GM12878 (cell line): ENCODE results near the gene MYRF. TPM values are rescaled to one million over a fixed set of nuclear protein-coding genes. Genes with fewer than 3 reads are reported as not detected.

Experiments
- ATAC-seq: fragments of 200-7000 bp; cut with Tn5 transposase; 3 replicates; pipeline ENCODE4 v1.9.1; 2020; ENCODE audit warnings: mild to moderate bottlenecking, moderate library complexity
- BruUV-seq: library from RNA; stranded (reverse); fragments of 400-500 nt; replicated peaks from 2 replicates; lab custom pipeline; 2021; lab: Mats Ljungman, UMichigan
- CTCF ChIA-PET: fragments of 300-600 bp; sonication (Branson Sonifier 250); formaldehyde crosslinking; extraction: SDS; loops from one replicate; lab custom pipeline; 2021; ENCODE audit warnings: inconsistent platforms; lab: Yijun Ruan, JAX
- POLR2A ChIA-PET: fragments of 350-600 bp; formaldehyde crosslinking; extraction: SDS; loops from one replicate; lab custom pipeline; 2021; ENCODE audit warnings: inconsistent platforms; lab: Charles Lee
- RAD21 ChIA-PET: fragments of 300-600 bp; sonication (Branson Sonifier 250); formaldehyde crosslinking; loops from one replicate; lab custom pipeline; 2023; ENCODE audit warnings: antibody characterized with exemption; ENCODE audit not compliant: unreplicated experiment; lab: Charles Lee
- SMC1A ChIA-PET: fragments of 300-600 bp; sonication (Branson Sonifier 250); formaldehyde crosslinking; loops from one replicate; lab custom pipeline; 2023; ENCODE audit not compliant: unreplicated experiment, uncharacterized antibody; lab: Charles Lee
- DNase-seq: peaks from one replicate; pipeline ENCODE4 v3.0.0-alpha.2; 2011; ENCODE audit warnings: low read depth, low spot score
- FAIRE-seq: peaks from 3 replicates; lab custom pipeline; 2011; peaks lifted over from hg19 to GRCh38; lab: Jason Lieb, UNC
- H2AFZ ChIP-seq: 2 replicates; pipeline ENCODE4 v1.6.0; 2011; ENCODE audit warnings: low read depth, low read length, control low read depth; ENCODE audit not compliant: control insufficient read depth
- H3K27ac ChIP-seq: 2 replicates; pipeline ENCODE4 v1.5.1; 2011; ENCODE audit warnings: control low read depth; ENCODE audit not compliant: control insufficient read depth, insufficient read depth
- H3K27me3 ChIP-seq, 2 experiments: replicated peaks in 1 of 2; 2 replicates each; pipeline versions ENCODE4 v1.6.0 to v1.6.1; 2011; ENCODE audit warnings: low read length in 1 of 2; ENCODE audit not compliant: control insufficient read depth in 2 of 2, insufficient read depth in 2 of 2
- H3K36me3 ChIP-seq, 2 experiments: 2 replicates each; pipeline ENCODE4 v1.5.1; 2011; ENCODE audit warnings: low read length in 1 of 2; ENCODE audit not compliant: control insufficient read depth in 2 of 2, insufficient read depth in 2 of 2
- H3K4me1 ChIP-seq: 2 replicates; pipeline ENCODE4 v1.6.1; 2011; ENCODE audit warnings: mild to moderate bottlenecking, low read length, moderate library complexity, mixed read lengths; ENCODE audit not compliant: control insufficient read depth, insufficient read depth
- H3K4me2 ChIP-seq: 2 replicates; pipeline ENCODE4 v1.6.0; 2011; ENCODE audit warnings: control low read depth; ENCODE audit not compliant: control insufficient read depth, insufficient read depth
- H3K4me3 ChIP-seq: fragments of 200-600 bp; sonication (generic); 2 replicates; pipeline ENCODE4 v1.5.1; 2016
- H3K79me2 ChIP-seq: 2 replicates; pipeline ENCODE4 v1.6.0; 2011; ENCODE audit warnings: low read length; ENCODE audit not compliant: control insufficient read depth, insufficient read depth
- H3K9ac ChIP-seq: 2 replicates; pipeline ENCODE4 v1.8.0; 2011; ENCODE audit warnings: low read length, control low read depth, mixed read lengths; ENCODE audit not compliant: control insufficient read depth, insufficient read depth
- H3K9me3 ChIP-seq: replicated peaks from 3 replicates; pipeline ENCODE4 v1.5.1; 2011; ENCODE audit warnings: mild to moderate bottlenecking, low read length; ENCODE audit not compliant: control insufficient read depth, insufficient read depth
- H4K20me1 ChIP-seq: 2 replicates; pipeline ENCODE4 v1.6.0; 2011; ENCODE audit not compliant: control insufficient read depth, insufficient read depth
- BHLHE40 ChIP-seq, 2 experiments: fragments of 450-650 bp in 1 of 2; IDR thresholded peaks; 2 replicates each; pipeline ENCODE4 v1.6.1; 2011 to 2017; ENCODE audit warnings: low read depth in 2 of 2, borderline replicate concordance in 1 of 2, improper control_type of control experiment in 1 of 2, low read length in 1 of 2, mild to moderate bottlenecking in 1 of 2
- CHD1 ChIP-seq: IDR thresholded peaks from 2 replicates; pipeline ENCODE4 v1.6.1; 2012; ENCODE audit warnings: low read depth, low read length, improper control_type of control experiment
- DPF2 ChIP-seq: fragments of 450-650 bp; IDR thresholded peaks from 2 replicates; pipeline ENCODE4 v1.6.1; 2017; ENCODE audit warnings: mild to moderate bottlenecking
- GABPA ChIP-seq: IDR thresholded peaks from 2 replicates; pipeline ENCODE4 v1.6.1; 2014; ENCODE audit warnings: antibody characterized with exemption, low read depth, mild to moderate bottlenecking, inconsistent platforms
- JUNB ChIP-seq: IDR thresholded peaks from 2 replicates; pipeline ENCODE4 v1.6.1; 2016; ENCODE audit warnings: antibody characterized with exemption, mild to moderate bottlenecking
- JUND ChIP-seq: IDR thresholded peaks from 2 replicates; pipeline ENCODE4 v1.6.1; 2012; ENCODE audit warnings: low read depth, mild to moderate bottlenecking, low read length, improper control_type of control experiment, moderate library complexity
- KDM1A ChIP-seq: fragments of 200-600 bp; sonication (generic); IDR thresholded peaks from 2 replicates; pipeline ENCODE4 v1.6.1; 2016; ENCODE audit warnings: borderline replicate concordance
- KLF5 ChIP-seq: fragments of 450-650 bp; IDR thresholded peaks from 2 replicates; pipeline ENCODE4 v1.6.1; 2014; ENCODE audit warnings: mild to moderate bottlenecking; ENCODE audit not compliant: partially characterized antibody
- POLR2AphosphoS2 ChIP-seq: IDR thresholded peaks from 2 replicates; pipeline ENCODE4 v1.6.1; 2011; ENCODE audit warnings: low read depth, mild to moderate bottlenecking, low read length, improper control_type of control experiment, moderate library complexity
- RAD21 ChIP-seq: IDR thresholded peaks from 2 replicates; pipeline ENCODE4 v1.6.1; 2011; ENCODE audit warnings: mild to moderate bottlenecking, low read depth, low read length, moderate library complexity; ENCODE audit not compliant: insufficient read depth
- RBBP5 ChIP-seq: fragments of 200-600 bp; sonication (generic); conservative IDR thresholded peaks from 2 replicates; pipeline ENCODE4 v1.6.1; 2016
- RFX5 ChIP-seq: IDR thresholded peaks from 2 replicates; pipeline ENCODE4 v1.6.1; 2011; ENCODE audit warnings: low read depth, low read length, improper control_type of control experiment
- SMC3 ChIP-seq: IDR thresholded peaks from 2 replicates; pipeline ENCODE4 v1.6.1; 2011; ENCODE audit warnings: low read length, improper control_type of control experiment, borderline replicate concordance
- STAT3 ChIP-seq: IDR thresholded peaks from 2 replicates; pipeline ENCODE4 v1.6.1; 2011; ENCODE audit warnings: low read depth, low read length, improper control_type of control experiment
- YY1 ChIP-seq: IDR thresholded peaks from 2 replicates; pipeline ENCODE4 v1.6.1; 2011; ENCODE audit warnings: low read depth, mild to moderate bottlenecking, low read length
- ZBTB4 ChIP-seq: fragments of 450-650 bp; formaldehyde crosslinking; IDR thresholded peaks from 2 replicates; pipeline ENCODE4 v1.4.0; 2022; ENCODE audit warnings: mild to moderate bottlenecking, moderate library complexity
- WGBS: methylation state at CpG from one replicate; pipeline ENCODE4 v1.1.6; 2016; ENCODE audit warnings: low lambda C conversion rate; ENCODE audit not compliant: insufficient replicate concordance, insufficient coverage; ENCODE audit errors: missing lambda C conversion rate; 5-methylcytosine and 5-hydroxymethylcytosine counted together
- in situ Hi-C: fragments of 300-500 bp; cut with MboI; formaldehyde crosslinking; loops from 9 replicates; pipeline ENCODE4 v1.14.3; 2018; ENCODE audit warnings: mixed read lengths
- intact Hi-C: fragments of 100-400 bp; cut with micrococcal nuclease; formaldehyde crosslinking; loops from one replicate; pipeline ENCODE4 v1.14.2; 2022; ENCODE audit not compliant: unreplicated experiment
- polyA plus RNA-seq, 11 experiments: library from polyadenylated mRNA; depleted of rRNA in 4 of 11; unstranded in 6 of 11; stranded (reverse) in 5 of 11; fragments of >200 nt; fragmentation: Nextera tagmentation in 4 of 11; fragmentation: Illumina TruSeq in 1 of 11; extraction: Ambion mirVana in 4 of 11; extraction: Trizol in 1 of 11; gene quantifications; 1 replicate in 1 of 11; 2 replicates in 10 of 11; pipeline versions ENCODE4 v1.2.1 to v1.2.3, GENCODE V29; 2011 to 2016; ENCODE audit warnings: inconsistent platforms in 2 of 11, missing spikeins in 2 of 11, low read depth in 1 of 11
- total RNA-seq, 4 experiments: library from RNA; depleted of rRNA in 3 of 4; stranded (reverse); fragments of >200 nt in 3 of 4; fragmentation: Illumina TruSeq in 1 of 4; extraction: Trizol in 1 of 4; gene quantifications; 2 replicates each; pipeline versions ENCODE4 v1.2.1 to v1.2.3, GENCODE V29; 2013 to 2021
- TF ChIP-seq, protein P1 (sequence below): IDR thresholded peaks from 2 replicates; pipeline ENCODE4 v1.6.1; 2011; ENCODE audit warnings: mild to moderate bottlenecking, low read depth, low read length, moderate library complexity; ENCODE audit not compliant: insufficient replicate concordance
- TF ChIP-seq, protein P2 (sequence below): IDR thresholded peaks from 2 replicates; pipeline ENCODE4 v1.6.1; 2012; ENCODE audit warnings: low read depth, low read length, improper control_type of control experiment

MYRF gene
- total and polyA plus RNA-seq, 10 of the 15 experiments (the other 5 are each of a cell fraction or from before 2014, with no cell fraction given) = 0.27 to 15.6 (median 0.89) TPM

- WGBS = 57% methylated on average over 21 of the region's 21 CpGs
- CTCF ChIA-PET = interaction anchor here (1.3 kb wide), 2 partner anchors 10 to 15 kb away, joined by 4 to 6 read pairs; no protein-coding TSS in a partner anchor
- RAD21 ChIA-PET = interaction anchor here (0.7 kb wide), 1 partner anchor 15 kb away, joined by 3 read pairs; no protein-coding TSS in a partner anchor
- POLR2A ChIA-PET = no interaction called here
- H3K4me2 ChIP-seq = no peak overlapping the region
- no peaks in the 10 kb centered on the region for H3K79me2 ChIP-seq
- no peak for TF ChIP-seq YY1
- no peak for TF ChIP-seq DPF2
- no peak for TF ChIP-seq STAT3
- no peak for TF ChIP-seq JUNB
- TF ChIP-seq, protein P1, sequence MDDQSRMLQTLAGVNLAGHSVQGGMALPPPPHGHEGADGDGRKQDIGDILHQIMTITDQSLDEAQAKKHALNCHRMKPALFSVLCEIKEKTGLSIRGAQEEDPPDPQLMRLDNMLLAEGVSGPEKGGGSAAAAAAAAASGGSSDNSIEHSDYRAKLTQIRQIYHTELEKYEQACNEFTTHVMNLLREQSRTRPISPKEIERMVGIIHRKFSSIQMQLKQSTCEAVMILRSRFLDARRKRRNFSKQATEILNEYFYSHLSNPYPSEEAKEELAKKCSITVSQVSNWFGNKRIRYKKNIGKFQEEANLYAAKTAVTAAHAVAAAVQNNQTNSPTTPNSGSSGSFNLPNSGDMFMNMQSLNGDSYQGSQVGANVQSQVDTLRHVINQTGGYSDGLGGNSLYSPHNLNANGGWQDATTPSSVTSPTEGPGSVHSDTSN = no peak
- TF ChIP-seq ZBTB4 (CRISPR knock-in tag) = no peak
- no peak for TF ChIP-seq KLF5
- no peak for TF ChIP-seq RFX5
- TF ChIP-seq, protein P2, sequence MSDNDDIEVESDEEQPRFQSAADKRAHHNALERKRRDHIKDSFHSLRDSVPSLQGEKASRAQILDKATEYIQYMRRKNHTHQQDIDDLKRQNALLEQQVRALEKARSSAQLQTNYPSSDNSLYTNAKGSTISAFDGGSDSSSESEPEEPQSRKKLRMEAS = no peak
- no peak for TF ChIP-seq POLR2AphosphoS2
- no peak for TF ChIP-seq KDM1A
- TF ChIP-seq RBBP5 = no peak
- no peak for TF ChIP-seq BHLHE40 (IDR thresholded peaks at IDR 0.05; ENCODE audit: borderline replicate concordance in 1 of 2, low read depth in 2 of 2, low read length in 1 of 2)
- no peak for TF ChIP-seq JUND
- no peak for TF ChIP-seq CHD1
- no peak for TF ChIP-seq RAD21
- no peak for TF ChIP-seq SMC3
- no peak for TF ChIP-seq GABPA
- in situ Hi-C loops (no loop called here), intact Hi-C loops (no loop called here)
- SMC1A ChIA-PET = interaction anchor here (1.1 kb wide), 1 partner anchor 363 kb away, joined by 3 read pairs; no protein-coding TSS in a partner anchor
- no peaks in the 10 kb centered on the region for H4K20me1 ChIP-seq
- no peaks in the 10 kb centered on the region for H3K4me1 ChIP-seq
- peaks cover 0 to 3% of the 10 kb centered on the region in 2 experiments; a peak in 3 of 4 replicates for H3K27me3 ChIP-seq
- no peak overlapping the region for H3K9ac ChIP-seq
- no peak overlapping the region for H3K4me3 ChIP-seq
- no peak for ATAC-seq
- H3K36me3 ChIP-seq = no peaks in the 10 kb centered on the region
- BruUV-seq = no TSS peak
- no peaks in the 10 kb centered on the region for H3K9me3 ChIP-seq
- no peak for DNase-seq
- no peak for FAIRE-seq
- no peak overlapping the region for H2AFZ ChIP-seq
- no peak overlapping the region for H3K27ac ChIP-seq
Observed at GRCh38 chr11:61718621-61719302, 33.7 kb upstream of the MYRF start.
